NOMO-1 treated with dmso at 0.1 percent for 144 hours (cell line): ENCODE data around the gene DNAJA2.
"Not testable (repeated sequence)": the region's sequence is repeated elsewhere in the genome, so short reads cannot be mapped to it uniquely, and the experiment has no call there.

Experiments
- DNase-seq: peaks from one replicate; lab custom pipeline; 2025; ENCODE audit not compliant: unreplicated experiment; lab: John Stamatoyannopoulos, UW

Gene DNAJA2

DNA sequence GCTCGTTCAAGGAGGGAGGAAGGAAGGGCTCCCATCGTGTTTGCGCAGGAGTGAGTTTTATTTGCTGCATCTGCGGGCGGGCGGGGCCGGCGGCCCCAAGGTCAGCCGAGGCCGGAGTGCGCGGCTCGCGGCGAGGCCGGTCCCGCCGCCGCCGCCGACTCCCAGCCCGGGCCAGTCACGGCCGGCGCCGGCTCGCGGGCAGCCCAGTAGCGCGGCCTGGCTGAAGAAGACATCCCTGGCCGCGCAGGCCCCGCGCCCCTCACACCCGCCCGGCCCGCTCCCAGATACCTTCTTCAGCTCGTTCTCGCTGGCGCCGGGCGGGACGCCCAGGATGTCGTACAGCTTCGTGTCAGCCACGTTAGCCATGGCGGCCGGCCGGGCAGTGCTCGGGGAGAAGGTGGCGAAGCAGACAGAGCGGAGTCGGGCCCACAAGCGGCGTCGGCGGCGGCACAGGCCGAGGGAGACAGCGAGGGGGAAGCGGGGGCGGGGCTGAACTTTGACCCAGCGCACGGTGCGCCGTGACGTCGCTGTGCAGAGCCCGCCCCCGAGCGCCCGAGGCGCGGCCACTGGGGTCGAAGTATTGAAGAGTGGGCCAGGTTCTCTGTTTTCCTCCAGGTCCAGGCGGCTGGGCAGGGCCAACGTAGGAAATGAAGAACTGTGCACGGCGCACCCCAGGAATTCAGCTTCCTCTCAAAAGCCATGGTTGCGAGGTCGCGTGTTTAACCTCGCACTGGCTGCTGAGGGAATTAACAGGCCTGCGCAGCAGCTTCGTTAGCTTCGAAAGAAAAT, at the start of gene DNAJA2:
Gene DNAJA2, minus strand, starts transcription at position 468 of the 789 bp plus-strand sequence. Its CDS starts 102 bp downstream, at position 366.
- peak; percentile 81 for DNase-seq

GRCh38 chr16:47019568-47019967, 46.1 kb upstream of the DNAJA2 start:
- DNase-seq, result no peak

GRCh38 chr16:47018223-47018891, 44.9 kb upstream of the DNAJA2 start:
- peak; percentile 54 for DNase-seq

- no peak for DNase-seq
Observed at GRCh38 chr16:47017636-47018035, 44.2 kb upstream of the DNAJA2 start.

DNA sequence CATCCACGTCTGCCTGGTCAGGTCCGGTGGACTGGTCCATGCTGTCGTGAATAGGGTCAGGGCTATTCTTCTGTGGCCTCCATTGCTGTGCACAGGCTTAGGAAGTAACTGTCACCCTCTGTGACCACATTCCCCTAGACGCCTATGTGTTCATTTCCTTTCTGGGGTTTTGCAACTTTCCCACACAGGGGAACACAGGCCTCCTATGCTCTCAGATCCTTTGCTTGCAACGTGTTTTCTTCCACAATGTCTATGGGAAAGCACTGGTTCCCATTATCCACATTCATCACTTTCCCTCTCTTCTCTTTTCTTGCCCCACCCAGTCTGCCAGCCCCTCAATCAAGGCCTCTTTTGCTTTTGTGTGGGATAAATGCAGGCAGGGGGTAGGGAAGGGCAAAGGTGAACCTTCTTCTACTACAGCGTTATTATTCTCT, 43.2 kb upstream of the DNAJA2 start:
- DNase-seq, result peak; percentile 69

GRCh38 chr16:47013910-47014309, 40.4 kb upstream of the DNAJA2 start:
- no peak for DNase-seq

GRCh38 chr16:47013172-47013571, 39.7 kb upstream of the DNAJA2 start:
- DNase-seq, result no peak

DNA sequence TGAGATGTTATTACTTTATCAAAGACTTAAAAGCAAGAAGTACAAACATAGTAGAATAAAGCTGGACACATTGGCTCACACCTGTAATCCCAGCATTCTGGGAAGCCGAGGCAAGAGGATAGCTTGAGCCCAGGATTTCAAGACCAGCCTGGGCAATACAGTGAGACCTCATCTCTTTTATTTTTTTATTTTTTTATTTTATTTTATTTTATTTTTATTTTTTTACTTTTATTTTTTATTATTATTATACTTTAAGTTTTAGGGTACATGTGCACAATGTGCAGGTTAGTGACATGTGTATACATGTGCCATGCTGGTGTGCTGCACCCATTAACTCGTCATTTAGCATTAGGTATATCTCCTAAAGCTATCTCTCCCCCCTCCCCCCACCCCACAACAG, 37.3 kb upstream of the DNAJA2 start:
- DNase-seq, result not testable (repeated sequence)

GRCh38 chr16:47008612-47009011, 35.1 kb upstream of the DNAJA2 start:
- no peak for DNase-seq

- no peak for DNase-seq
Observed at GRCh38 chr16:47008174-47008573, 34.7 kb upstream of the DNAJA2 start.

- no peak for DNase-seq
Observed at GRCh38 chr16:47004652-47005051, 31.2 kb upstream of the DNAJA2 start.

DNA sequence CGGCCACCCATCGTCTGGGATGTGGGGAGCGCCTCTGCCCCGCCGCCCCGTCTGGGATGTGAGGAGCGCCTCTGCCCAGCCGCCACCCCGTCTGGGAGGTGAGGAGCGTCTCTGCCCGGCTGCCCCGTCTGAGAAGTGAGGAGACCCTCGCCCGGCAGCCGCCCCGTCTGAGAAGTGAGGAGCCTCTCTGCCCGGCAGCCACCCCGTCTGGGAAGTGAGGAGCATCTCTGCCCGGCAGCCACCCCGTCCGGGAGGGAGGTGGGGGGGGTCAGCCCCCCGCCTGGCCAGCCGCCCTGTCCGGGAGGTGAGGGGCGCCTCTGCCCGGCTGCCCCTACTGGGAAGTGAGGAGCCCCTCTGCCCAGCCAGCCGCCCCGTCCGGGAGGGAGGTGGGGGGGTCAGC, 26.6 kb upstream of the DNAJA2 start:
- DNase-seq, result not testable (repeated sequence)

- DNase-seq, result no peak
Observed at GRCh38 chr16:46997844-46998243, 24.4 kb upstream of the DNAJA2 start.

- DNase-seq, result no peak
Observed at GRCh38 chr16:46996952-46997458, 23.5 kb upstream of the DNAJA2 start.

DNA sequence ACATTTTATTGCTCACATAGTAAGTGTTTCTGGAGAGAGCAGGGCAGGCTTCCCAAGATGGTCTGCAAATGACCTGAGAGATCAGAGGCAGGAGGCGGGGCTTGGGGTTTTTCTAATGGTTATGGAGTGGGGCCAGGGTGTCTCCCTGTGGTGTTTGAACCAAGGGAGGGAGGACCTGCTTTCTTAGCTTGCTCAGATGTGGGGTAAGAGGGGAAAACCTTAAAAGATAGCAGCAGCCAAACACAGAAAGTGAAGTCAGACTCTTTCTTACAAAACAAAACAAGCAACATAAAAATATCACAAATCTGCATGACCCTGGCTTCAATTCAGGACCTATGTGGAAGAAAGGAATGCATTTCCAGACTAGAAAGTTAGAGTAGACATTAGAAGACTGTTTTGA, 22.9 kb upstream of the DNAJA2 start:
- DNase-seq, result no peak

DNA sequence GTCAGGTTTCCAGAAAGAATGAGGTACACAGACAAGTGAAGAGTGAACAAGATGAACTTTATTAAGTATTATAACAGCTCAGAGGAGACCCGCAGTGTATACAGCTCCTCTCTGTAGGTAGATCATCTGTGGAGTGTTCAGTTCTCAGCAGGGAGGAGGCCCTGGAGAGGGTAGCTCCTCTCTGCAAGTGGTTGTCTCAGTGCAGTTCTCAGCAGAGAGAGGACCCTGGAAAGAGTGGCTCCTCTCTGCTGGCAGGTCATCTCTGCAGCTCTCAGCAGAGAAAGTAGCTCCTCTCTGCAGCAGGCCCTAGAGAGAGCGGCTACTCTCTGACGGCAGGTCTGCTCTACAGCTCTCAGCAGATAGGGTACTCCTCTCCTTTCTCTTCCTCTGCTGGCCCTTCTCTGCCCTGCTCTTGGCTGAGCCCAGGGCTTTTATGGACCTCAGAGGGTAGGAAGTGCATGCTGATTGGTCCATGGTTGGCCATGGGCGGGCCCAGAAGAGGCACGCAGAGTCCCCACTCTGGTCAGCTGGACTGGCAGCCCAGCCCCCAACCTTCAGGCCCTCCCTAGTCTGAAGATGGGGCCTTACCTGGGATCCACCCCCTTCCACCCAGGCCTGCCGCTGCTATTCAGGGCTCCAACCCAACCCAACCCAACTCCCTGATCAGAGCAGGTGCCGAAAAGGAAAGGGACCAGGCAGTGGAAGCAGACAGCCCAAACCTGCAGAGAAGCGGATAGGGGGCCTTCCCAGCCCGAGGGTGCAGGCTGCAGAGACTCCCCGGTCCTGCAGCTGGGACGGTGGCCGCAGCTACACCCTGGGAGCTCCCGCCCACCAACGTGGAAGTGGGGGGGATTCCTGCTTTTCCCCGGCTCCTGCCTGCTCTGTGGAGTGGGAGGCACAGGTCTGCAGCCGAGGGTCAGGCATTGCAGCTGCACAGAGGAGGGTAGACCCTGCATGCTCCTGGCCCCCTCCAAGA, 18.5 kb upstream of the DNAJA2 start:
- no peak for DNase-seq

DNA sequence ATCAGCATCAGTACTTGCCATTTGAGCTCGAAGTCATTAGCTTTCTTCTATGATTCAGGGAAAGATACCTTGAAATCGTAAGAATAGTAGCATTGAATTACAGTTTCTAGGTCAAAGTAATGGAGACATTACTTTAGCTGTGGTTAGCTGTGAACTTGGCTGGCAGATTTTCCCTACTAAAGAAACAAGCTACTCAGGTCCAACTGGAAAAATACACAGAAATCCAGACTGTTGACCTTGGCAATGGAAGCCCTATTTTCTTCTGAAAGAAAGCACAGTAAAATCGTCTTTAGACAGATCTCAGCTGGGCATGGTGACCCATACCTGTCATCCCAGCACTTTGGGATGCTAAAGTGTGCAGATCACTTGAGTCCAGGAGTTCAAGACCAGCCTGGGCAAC, 13.4 kb upstream of the DNAJA2 start:
- no peak for DNase-seq

DNA sequence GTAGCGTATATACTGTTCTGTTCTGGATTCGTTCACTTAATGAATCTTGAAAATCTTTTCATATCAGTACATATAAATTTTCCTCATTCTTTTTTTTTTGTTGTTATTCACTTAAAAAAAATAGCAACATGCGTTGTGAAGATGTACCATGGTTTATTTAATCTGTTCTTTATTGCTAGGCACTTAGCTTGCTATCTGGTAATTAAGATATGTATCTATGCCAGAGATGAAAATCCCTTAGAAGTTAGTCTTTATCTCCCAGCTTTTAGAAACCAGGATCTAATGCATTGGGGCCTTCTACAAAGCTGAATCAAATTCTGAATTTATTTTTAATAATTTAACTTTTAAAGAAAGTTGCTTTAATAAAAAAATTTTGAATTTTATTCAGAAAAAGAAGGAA, 13.0 kb upstream of the DNAJA2 start:
- DNase-seq, result no peak

DNA sequence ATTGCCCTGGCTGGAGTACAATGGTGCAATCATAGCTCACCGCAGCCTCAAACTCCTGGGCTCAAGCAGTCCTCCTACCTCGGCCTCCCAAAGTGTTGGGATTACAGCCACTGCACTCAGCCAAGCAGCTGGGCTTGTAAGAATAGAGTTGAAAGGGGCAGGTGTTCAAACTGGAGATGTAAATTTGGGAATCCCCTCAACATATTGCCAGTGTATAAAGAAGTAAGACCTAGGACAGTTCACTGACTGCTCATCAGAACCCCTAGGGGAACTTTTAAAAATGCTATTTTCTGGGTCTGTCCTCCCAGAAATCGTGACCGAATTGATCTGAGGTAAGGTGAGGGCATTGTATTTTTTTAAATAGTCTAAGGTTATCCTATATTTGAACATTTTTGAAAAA, 8.9 kb upstream of the DNAJA2 start:
- DNase-seq, result no peak

- no peak for DNase-seq
Observed at GRCh38 chr16:46980926-46981325, 7.5 kb upstream of the DNAJA2 start.

DNA sequence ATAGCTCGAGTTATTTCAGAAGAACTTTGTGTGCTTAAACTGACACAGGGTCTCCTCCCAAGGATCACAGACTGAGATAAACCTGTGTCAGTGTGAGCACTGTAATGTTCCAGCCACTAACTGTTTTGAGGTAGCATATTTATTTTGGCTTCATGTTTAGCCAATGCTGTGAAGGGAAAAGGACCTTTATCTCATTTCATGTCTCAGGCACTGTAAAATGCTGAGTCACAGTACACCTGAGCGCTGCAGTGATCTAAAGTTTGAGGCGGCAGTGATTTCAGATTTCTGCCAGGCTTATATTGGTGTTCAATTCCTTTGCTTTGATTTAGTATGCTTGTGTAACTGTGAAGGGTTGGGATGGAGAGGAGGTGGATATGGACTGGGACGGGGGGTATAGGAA, 3.1 kb upstream of the DNAJA2 start:
- DNase-seq, result no peak
